Naive thymus-derived CD4-positive, alpha-beta T cell (primary cell): ENCODE results near the gene MDC1. TPM values are rescaled to one million over a fixed set of nuclear protein-coding genes. Genes with fewer than 3 reads are reported as not detected.

Source experiments
- ATAC-seq: fragments of 150-1000 bp; cut with Tn5 transposase; 2 replicates; pipeline ENCODE4 v1.10.0; 2021; ENCODE audit warnings: mild to moderate bottlenecking, moderate library complexity
- CTCF ChIA-PET: fragments of 350-600 bp; sonication (Branson Sonifier 250); formaldehyde crosslinking; loops from one replicate; lab custom pipeline; 2021; ENCODE audit warnings: antibody characterized with exemption; lab: Charles Lee
- POLR2A ChIA-PET: fragments of 350-600 bp; sonication (Branson Sonifier 250); formaldehyde crosslinking; loops from one replicate; lab custom pipeline; 2021; ENCODE audit warnings: antibody characterized with exemption, inconsistent platforms; lab: Charles Lee
- DNase-seq, 9 donors: peaks; one replicate each; pipeline versions ENCODE4 v3.0.0 to v3.0.0-alpha.2; 2020 to 2022; ENCODE audit warnings: mixed read lengths in 1 of 9
- H3K27ac ChIP-seq: one replicate; pipeline ENCODE4 v1.7.0; 2013; ENCODE audit warnings: mild to moderate bottlenecking, low read depth, low read length, moderate library complexity
- H3K27me3 ChIP-seq, 2 donors: one replicate each; pipeline ENCODE4 v1.7.0; 2013; ENCODE audit warnings: low read length in 2 of 2, mild to moderate bottlenecking in 2 of 2, moderate library complexity in 2 of 2; ENCODE audit not compliant: control insufficient read depth in 2 of 2, insufficient read depth in 2 of 2
- H3K36me3 ChIP-seq, 3 experiments: 1 replicate in 2 of 3; 2 replicates in 1 of 3; pipeline ENCODE4 v1.7.0; 2013; ENCODE audit warnings: low read length in 3 of 3, mild to moderate bottlenecking in 3 of 3, moderate library complexity in 1 of 3; ENCODE audit not compliant: insufficient read depth in 3 of 3, control insufficient read depth in 2 of 3
- H3K4me1 ChIP-seq, 2 donors: one replicate each; pipeline ENCODE4 v1.7.0; 2013; ENCODE audit warnings: low read length in 2 of 2, mild to moderate bottlenecking in 2 of 2, moderate library complexity in 1 of 2; ENCODE audit not compliant: control insufficient read depth in 2 of 2, insufficient read depth in 2 of 2
- H3K4me3 ChIP-seq: 2 replicates; pipeline ENCODE4 v1.7.0; 2013; ENCODE audit warnings: mild to moderate bottlenecking, low read length
- H3K9me3 ChIP-seq, 3 experiments: 1 replicate in 2 of 3; 2 replicates in 1 of 3; pipeline ENCODE4 v1.7.0; 2013; ENCODE audit warnings: low read length in 3 of 3; ENCODE audit not compliant: control insufficient read depth in 2 of 3
- H3K27ac Mint-ChIP-seq, 9 donors: one replicate each; pipeline ENCODE4 v1.8.0; 2020 to 2022; ENCODE audit warnings: mixed read lengths in 9 of 9, mild to moderate bottlenecking in 8 of 9, moderate library complexity in 5 of 9, inconsistent platforms in 2 of 9
- H3K27me3 Mint-ChIP-seq, 5 donors: one replicate each; pipeline ENCODE4 v1.8.0; 2021 to 2022; ENCODE audit warnings: mixed read lengths in 5 of 5, mild to moderate bottlenecking in 1 of 5
- H3K36me3 Mint-ChIP-seq, 5 donors: one replicate each; pipeline ENCODE4 v1.8.0; 2020 to 2022; ENCODE audit warnings: mixed read lengths in 5 of 5, mild to moderate bottlenecking in 3 of 5, inconsistent platforms in 1 of 5
- H3K4me1 Mint-ChIP-seq, 7 donors: one replicate each; pipeline ENCODE4 v1.8.0; 2020 to 2022; ENCODE audit warnings: mixed read lengths in 7 of 7, mild to moderate bottlenecking in 3 of 7, inconsistent platforms in 1 of 7
- H3K4me3 Mint-ChIP-seq, 10 donors: one replicate each; pipeline ENCODE4 v1.8.0; 2020 to 2022; ENCODE audit warnings: mild to moderate bottlenecking in 10 of 10, mixed read lengths in 10 of 10, moderate library complexity in 6 of 10, inconsistent platforms in 2 of 10
- H3K9me3 Mint-ChIP-seq, 11 donors: one replicate each; pipeline ENCODE4 v1.8.0; 2020 to 2022; ENCODE audit warnings: mixed read lengths in 11 of 11, mild to moderate bottlenecking in 4 of 11, inconsistent platforms in 1 of 11, moderate library complexity in 1 of 11
- intact Hi-C, 2 donors: fragments of 100-400 bp; cut with micrococcal nuclease; formaldehyde crosslinking; loops; one replicate each; pipeline ENCODE4 v1.15.1; 2023
- polyA plus RNA-seq, 2 donors: library from polyadenylated mRNA; unstranded; fragments of 300-500 nt; fragmentation: Illumina TruSeq; gene quantifications; one replicate each; pipeline ENCODE4 v1.2.3, GENCODE V29; 2021
- total RNA-seq, 6 experiments: library from RNA in 5 of 6; stranded (reverse) in 5 of 6; gene quantifications; 1 replicate in 5 of 6; 2 replicates in 1 of 6; pipeline ENCODE4 v1.2.3 and lab custom pipeline; 2021 to 2026

MDC1 gene
- total and polyA plus RNA-seq, 7 experiments from 2014 or later, result 4.5 to 78.9 (median 50.7) TPM

GRCh38 chr6:30689985-30690384 is 27.1 kb downstream of the MDC1 start:
- no peaks in the 10 kb centered on the region for H3K27me3 Mint-ChIP-seq
- Histone ChIP-seq H3K4me1 (peaks cover 21 to 31% of the 10 kb centered on the region in 2 donors), H3K9me3 (no peaks in the 10 kb centered on the region), H3K4me3 (peak overlapping the region; percentile 64), H3K36me3 (peaks cover 0 to 18% (median 0%) of the 10 kb centered on the region in 3 experiments), H3K27me3 (no peaks in the 10 kb centered on the region), H3K27ac (peak overlapping the region; percentile 95)
- peaks cover 45 to 50% (median 48%) of the 10 kb centered on the region in 7 donors for H3K4me1 Mint-ChIP-seq
- peak overlapping the region; percentile 71 to 100 (median 90) for H3K4me3 Mint-ChIP-seq
- intact Hi-C loops, result loop anchor here in 1 of 2 donors (1.0 kb wide), 1 partner anchor 27 kb away; the partner anchor contains the start of gene MDC1
- ChIA-PET CTCF (interaction anchor here (1.4 to 2.9 kb wide), 3 partner anchors 11 to 32 kb away, joined by 5 to 12 read pairs (median 8); partner anchors contain the start of gene DHX16), POLR2A (interaction anchor here (0.7 to 5.3 kb wide), 5 partner anchors 9 to 75 kb away, joined by 3 to 38 read pairs (median 5); partner anchors contain the start of gene MDC1)
- ATAC-seq (no peak), DNase-seq (no peak)
- peaks cover 5 to 23% (median 6%) of the 10 kb centered on the region in 5 donors for H3K36me3 Mint-ChIP-seq
- peak overlapping the region; percentile 74 to 99 (median 87) for H3K27ac Mint-ChIP-seq
- no peaks in the 10 kb centered on the region for H3K9me3 Mint-ChIP-seq

- DNase-seq (no peak), ATAC-seq (no peak)
- no peaks in the 10 kb centered on the region for H3K27me3 ChIP-seq
- Mint-ChIP-seq H3K36me3 (peaks cover 6 to 27% (median 9%) of the 10 kb centered on the region in 5 donors), H3K9me3 (peaks cover 0 to under 1% (median 0%) of the 10 kb centered on the region in 11 donors), H3K27ac (peak overlapping the region in 8 of 9 donors; percentile 78 to 99 (median 92)), H3K4me1 (peaks cover 45 to 52% (median 48%) of the 10 kb centered on the region in 7 donors), H3K27me3 (no peaks in the 10 kb centered on the region), H3K4me3 (peak overlapping the region; percentile 81 to 100 (median 96))
- POLR2A ChIA-PET, result interaction anchor here (0.7 to 5.3 kb wide), 11 partner anchors 8 to 74 kb away, joined by 3 to 38 read pairs (median 4); partner anchors contain the start of genes FLOT1, MDC1 and MRPS18B
- H3K4me3 ChIP-seq, result no peak overlapping the region
- H3K4me1 ChIP-seq, result peaks cover 21 to 31% of the 10 kb centered on the region in 2 donors
- CTCF ChIA-PET, result interaction anchor here (0.9 to 2.7 kb wide), 3 partner anchors 28 to 34 kb away, joined by 3 to 10 read pairs (median 4); partner anchors contain the start of gene MDC1
- intact Hi-C loops, result no loop called here
- peak overlapping the region; percentile 95 for H3K27ac ChIP-seq
- peaks cover 0 to 20% (median 0%) of the 10 kb centered on the region in 3 experiments for H3K36me3 ChIP-seq
- H3K9me3 ChIP-seq, result no peaks in the 10 kb centered on the region
Observed at GRCh38 chr6:30689022-30689865, 27.8 kb downstream of the MDC1 start.

GRCh38 chr6:30688569-30688968 is 28.5 kb downstream of the MDC1 start:
- Mint-ChIP-seq H3K4me1 (peaks cover 45 to 56% (median 48%) of the 10 kb centered on the region in 7 donors), H3K27ac (peak overlapping the region; percentile 65 to 99 (median 92)), H3K9me3 (peaks cover 0 to 5% (median 0%) of the 10 kb centered on the region in 11 donors), H3K36me3 (peaks cover 6 to 34% (median 9%) of the 10 kb centered on the region in 5 donors), H3K4me3 (peak overlapping the region; percentile 90 to 100 (median 97)), H3K27me3 (no peaks in the 10 kb centered on the region)
- peak overlapping the region; percentile 95 for H3K27ac ChIP-seq
- peaks cover 0 to 27% (median 0%) of the 10 kb centered on the region in 3 experiments for H3K36me3 ChIP-seq
- H3K9me3 ChIP-seq, result no peaks in the 10 kb centered on the region
- ATAC-seq (no peak), DNase-seq (no peak)
- H3K4me3 ChIP-seq, result no peak overlapping the region
- ChIA-PET POLR2A (interaction anchor here (0.6 to 5.3 kb wide), 12 partner anchors 7 to 723 kb away, joined by 3 to 38 read pairs (median 4); partner anchors contain the start of genes FLOT1, MDC1 and MRPS18B), CTCF (interaction anchor here (0.9 to 2.7 kb wide), 5 partner anchors 29 to 43 kb away, joined by 3 to 10 read pairs (median 4); partner anchors contain the start of gene MDC1)
- intact Hi-C loops, result no loop called here
- H3K27me3 ChIP-seq, result no peaks in the 10 kb centered on the region
- peaks cover 21 to 31% of the 10 kb centered on the region in 2 donors for H3K4me1 ChIP-seq

- POLR2A ChIA-PET, result interaction anchor here (0.6 to 5.3 kb wide), 13 partner anchors 7 to 723 kb away, joined by 3 to 38 read pairs (median 3); partner anchors contain the start of genes FLOT1, MDC1, MRPS18B and TUBB
- H3K27me3 Mint-ChIP-seq, result no peaks in the 10 kb centered on the region
- H3K4me1 ChIP-seq, result peaks cover 21 to 31% of the 10 kb centered on the region in 2 donors
- H3K4me3 ChIP-seq, result peak overlapping the region; percentile 98
- H3K9me3 ChIP-seq, result no peaks in the 10 kb centered on the region
- H3K4me1 Mint-ChIP-seq, result peaks cover 45 to 56% (median 48%) of the 10 kb centered on the region in 7 donors
- peak overlapping the region; percentile 65 to 99 (median 92) for H3K27ac Mint-ChIP-seq
- DNase-seq (no peak), ATAC-seq (no peak)
- peaks cover 0 to 5% (median 0%) of the 10 kb centered on the region in 11 donors for H3K9me3 Mint-ChIP-seq
- intact Hi-C loops, result loop anchor here in 1 of 2 donors (1.0 kb wide), 1 partner anchor 71 kb away; the partner anchor contains the start of genes MRPS18B and PPP1R10
- peak overlapping the region; percentile 95 for H3K27ac ChIP-seq
- peak overlapping the region; percentile 90 to 100 (median 97) for H3K4me3 Mint-ChIP-seq
- peaks cover 6 to 41% (median 11%) of the 10 kb centered on the region in 5 donors for H3K36me3 Mint-ChIP-seq
- CTCF ChIA-PET, result interaction anchor here (0.8 to 2.7 kb wide), 5 partner anchors 9 to 43 kb away, joined by 3 to 10 read pairs (median 3); partner anchors contain the start of gene MDC1
- H3K27me3 ChIP-seq, result no peaks in the 10 kb centered on the region
- H3K36me3 ChIP-seq, result peaks cover 0 to 34% (median 0%) of the 10 kb centered on the region in 3 experiments
Observed at GRCh38 chr6:30687659-30688431, 29.2 kb downstream of the MDC1 start.

- Histone ChIP-seq H3K27me3 (no peaks in the 10 kb centered on the region), H3K4me3 (peak overlapping the region; percentile 98), H3K27ac (peak overlapping the region; percentile 95), H3K9me3 (no peaks in the 10 kb centered on the region), H3K4me1 (peaks cover 21 to 31% of the 10 kb centered on the region in 2 donors), H3K36me3 (peaks cover 0 to 36% (median 0%) of the 10 kb centered on the region in 3 experiments)
- intact Hi-C loops, result loop anchor here (1.0 kb wide), 2 partner anchors 30 to 70 kb away; partner anchors contain the start of genes MDC1 (in 1 of the 2), MRPS18B (in 1 of the 2) and PPP1R10 (in 1 of the 2)
- H3K27me3 Mint-ChIP-seq, result no peaks in the 10 kb centered on the region
- DNase-seq (peak; percentile 34 to 89 (median 42)), ATAC-seq (peak; percentile 58)
- peaks cover 10 to 48% (median 18%) of the 10 kb centered on the region in 5 donors for H3K36me3 Mint-ChIP-seq
- H3K4me1 Mint-ChIP-seq, result peaks cover 45 to 56% (median 46%) of the 10 kb centered on the region in 7 donors
- peak overlapping the region; percentile 88 to 99 (median 97) for H3K27ac Mint-ChIP-seq
- H3K9me3 Mint-ChIP-seq, result peaks cover 0 to 5% (median 0%) of the 10 kb centered on the region in 11 donors
- peak overlapping the region; percentile 90 to 100 (median 97) for H3K4me3 Mint-ChIP-seq
- ChIA-PET CTCF (interaction anchor here (0.8 to 2.7 kb wide), 3 partner anchors 8 to 44 kb away, joined by 3 to 10 read pairs (median 10); no protein-coding TSS in a partner anchor), POLR2A (interaction anchor here (0.5 to 3.3 kb wide), 9 partner anchors 8 to 55 kb away, joined by 3 to 23 read pairs (median 4); partner anchors contain the start of genes FLOT1, MDC1 and TUBB)
Observed at GRCh38 chr6:30686908-30687658, 30.0 kb downstream of the MDC1 start.
